A549 (cell line): ENCODE measurements around the gene SLC44A2. TPM values are rescaled to one million over a fixed set of nuclear protein-coding genes. Genes with fewer than 3 reads are reported as not detected.
A peak's percentile ranks its signal among the peaks of the same experiment; 100 is the strongest.
"Not testable (repeated sequence)": the region's sequence is repeated elsewhere in the genome, so short reads cannot be mapped to it uniquely, and the experiment has no call there.

Source experiments
- ATAC-seq, 2 experiments: fragments of 200-7000 bp in 1 of 2; fragments of >200 bp in 1 of 2; cut with Nextera tagmentation in 1 of 2; cut with Tn5 transposase in 1 of 2; 3 replicates each; pipeline versions ENCODE4 v1.8.0 to v1.9.1; 2018 to 2020; ENCODE audit warnings: mild to moderate bottlenecking in 1 of 2, moderate library complexity in 1 of 2
- CTCF ChIA-PET: fragments of 300-600 bp; sonication (Branson Sonifier 250); formaldehyde crosslinking; extraction: SDS; loops from one replicate; lab custom pipeline; 2021; ENCODE audit warnings: antibody characterized with exemption, inconsistent platforms; lab: Yijun Ruan, JAX
- POLR2A ChIA-PET: fragments of 350-600 bp; formaldehyde crosslinking; extraction: SDS; loops from one replicate; lab custom pipeline; 2021; ENCODE audit warnings: antibody characterized with exemption, inconsistent platforms; lab: Yijun Ruan, JAX
- DNase-seq, 2 experiments: peaks; one replicate each; pipeline versions ENCODE4 v3.0.0 to v3.0.0-alpha.2; 2011 to 2016; ENCODE audit warnings: low read depth in 1 of 2, low spot score in 1 of 2
- FAIRE-seq: peaks from 2 replicates; lab custom pipeline; 2011; peaks lifted over from hg19 to GRCh38; lab: Jason Lieb, UNC
- H3K27ac ChIP-seq, 2 experiments: fragments of >200 bp; sonication (Bioruptor Twin); formaldehyde crosslinking; 3 replicates each; pipeline ENCODE4 v1.5.1; 2016 to 2017
- H3K4me1 ChIP-seq: fragments of >200 bp; sonication (Bioruptor Twin); formaldehyde crosslinking; 3 replicates; pipeline ENCODE4 v1.6.1; 2016
- H3K4me2 ChIP-seq: fragments of >200 bp; sonication (Bioruptor Twin); formaldehyde crosslinking; 3 replicates; pipeline ENCODE4 v1.6.1; 2016
- H3K4me3 ChIP-seq: fragments of >200 bp; sonication (Bioruptor Twin); formaldehyde crosslinking; 3 replicates; pipeline ENCODE4 v1.5.1; 2016
- H3K9me3 ChIP-seq: fragments of >200 bp; sonication (Bioruptor Twin); formaldehyde crosslinking; 3 replicates; pipeline ENCODE4 v1.6.1; 2016
- CEBPB ChIP-seq, 2 experiments: fragments of >200 bp in 1 of 2; sonication (Bioruptor Twin) in 1 of 2; formaldehyde crosslinking in 1 of 2; IDR thresholded peaks; 2 replicates each; pipeline ENCODE4 v1.6.1; 2012 to 2016
- CHD2 ChIP-seq: fragments of 150-350 bp; IDR thresholded peaks from 2 replicates; pipeline ENCODE4 v1.6.1; 2014; ENCODE audit warnings: low read length; ENCODE audit not compliant: partially characterized antibody
- CTCF ChIP-seq: fragments of >200 bp; sonication (Bioruptor Twin); formaldehyde crosslinking; IDR thresholded peaks from 3 replicates; pipeline ENCODE4 v1.5.1; 2016
- HMGXB4 ChIP-seq: fragments of 250-450 bp; sonication (Bioruptor Pico); IDR thresholded peaks from 2 replicates; pipeline ENCODE4 v1.5.0; 2021; ENCODE audit warnings: mild to moderate bottlenecking, moderate library complexity, borderline replicate concordance
- HOXB13 ChIP-seq: fragments of 250-450 bp; sonication (Bioruptor Pico); IDR thresholded peaks from 2 replicates; pipeline ENCODE4 v1.5.0; 2020; ENCODE audit warnings: low read depth, mild to moderate bottlenecking, moderate library complexity
- MAFK ChIP-seq: fragments of 450-650 bp; IDR thresholded peaks from 2 replicates; pipeline ENCODE4 v1.6.1; 2014; ENCODE audit not compliant: partially characterized antibody
- MYC ChIP-seq: IDR thresholded peaks from 2 replicates; pipeline ENCODE4 v1.6.1; 2012; ENCODE audit warnings: mild to moderate bottlenecking, inconsistent platforms, low read length, improper control_type of control experiment, borderline replicate concordance
- NPAS2 ChIP-seq: fragments of 250-450 bp; sonication (Bioruptor Pico); IDR thresholded peaks from 2 replicates; pipeline ENCODE4 v1.8.0; 2022; ENCODE audit warnings: mild to moderate bottlenecking, moderate library complexity, borderline replicate concordance
- NR3C1 ChIP-seq: fragments of >200 bp; sonication (Bioruptor Twin); formaldehyde crosslinking; IDR thresholded peaks from 3 replicates; pipeline ENCODE4 v1.6.1; 2017
- POLR2AphosphoS2 ChIP-seq: conservative IDR thresholded peaks from 2 replicates; pipeline ENCODE4 v1.6.1; 2012; ENCODE audit warnings: low read length, improper control_type of control experiment, inconsistent platforms
- RAD21 ChIP-seq, 2 experiments: fragments of >200 bp in 1 of 2; sonication (Bioruptor Twin) in 1 of 2; formaldehyde crosslinking in 1 of 2; IDR thresholded peaks in 1 of 2; conservative IDR thresholded peaks in 1 of 2; 2 replicates in 1 of 2; 3 replicates in 1 of 2; pipeline ENCODE4 v1.6.1; 2012 to 2018; ENCODE audit warnings: inconsistent platforms in 1 of 2
- REST ChIP-seq: fragments of 200-600 bp; sonication (generic); IDR thresholded peaks from 2 replicates; pipeline ENCODE4 v1.6.1; 2016; ENCODE audit warnings: antibody characterized with exemption, mild to moderate bottlenecking, moderate library complexity
- TP53 ChIP-seq: fragments of 250-450 bp; sonication (Bioruptor Pico); IDR thresholded peaks from 2 replicates; pipeline ENCODE4 v1.5.0; 2021; ENCODE audit warnings: mild to moderate bottlenecking, moderate library complexity
- ZC3H11A ChIP-seq: fragments of 450-650 bp; IDR thresholded peaks from 2 replicates; pipeline ENCODE4 v1.6.1; 2014; ENCODE audit warnings: antibody characterized with exemption, mild to moderate bottlenecking
- WGBS: methylation state at CpG from one replicate; pipeline ENCODE4 v1.1.6; 2017; ENCODE audit errors: missing lambda C conversion rate; 5-methylcytosine and 5-hydroxymethylcytosine counted together
- polyA plus RNA-seq, 4 experiments: library from polyadenylated mRNA; depleted of rRNA in 3 of 4; stranded (reverse); fragments of >200 nt; fragmentation: RNase III in 1 of 4; extraction: RNeasy Plus Mini Kit Qiagen cat#74134 plus additional on column Dnase treatment in 1 of 4; gene quantifications; 2 replicates in 3 of 4; 3 replicates in 1 of 4; pipeline ENCODE4 v1.2.3, GENCODE V29; 2011 to 2017

The SLC44A2 gene
- polyA plus RNA-seq, 2 of the 4 experiments (the other 2 are of a cell fraction), result 8.3 TPM

- H3K9me3 ChIP-seq, result no peaks in the 10 kb centered on the region
- no peak overlapping the region for H3K27ac ChIP-seq
- ATAC-seq (peak in 1 of 2 experiments; percentile 34; a peak in 1 of 6 replicates), FAIRE-seq (no peak), DNase-seq (no peak)
- ChIA-PET POLR2A (interaction anchor here (0.6 kb wide), 1 partner anchor 69 kb away, joined by 5 read pairs; no protein-coding TSS in a partner anchor), CTCF (interaction anchor here (0.9 to 1.5 kb wide), 5 partner anchors 12 to 90 kb away, joined by 3 to 6 read pairs (median 4); no protein-coding TSS in a partner anchor)
- TF ChIP-seq TP53 (CRISPR knock-in tag) (no peak), NR3C1 (no peak), HMGXB4 (no peak)
- WGBS, result 87% methylated on average over 19 of the region's 24 CpGs
- no peak overlapping the region for H3K4me3 ChIP-seq
- H3K4me2 ChIP-seq, result no peak overlapping the region
- peaks cover 17% of the 10 kb centered on the region; the same call in 2 of the 3 replicates for H3K4me1 ChIP-seq
Observed at GRCh38 chr19:10670876-10671804, 45.8 kb downstream of the SLC44A2 start.

- 88% methylated on average over 3 of the region's 3 CpGs for WGBS
- not testable (repeated sequence) for H3K9me3 ChIP-seq, ATAC-seq, FAIRE-seq, H3K27ac ChIP-seq, H3K4me3 ChIP-seq, H3K4me2 ChIP-seq, DNase-seq
- CTCF ChIA-PET, result interaction anchor here (0.6 to 1.5 kb wide), 4 partner anchors 13 to 92 kb away, joined by 3 to 6 read pairs (median 4); no protein-coding TSS in a partner anchor
- POLR2A ChIA-PET, result interaction anchor here (0.6 kb wide), 1 partner anchor 70 kb away, joined by 5 read pairs; no protein-coding TSS in a partner anchor
- peaks cover 17% of the 10 kb centered on the region; the same call in 2 of the 3 replicates for H3K4me1 ChIP-seq
Observed at GRCh38 chr19:10671922-10672321, 46.6 kb downstream of the SLC44A2 start.

- 84% methylated on average over 8 of the region's 8 CpGs for WGBS
- H3K4me3 ChIP-seq, ATAC-seq, H3K9me3 ChIP-seq, POLR2A ChIA-PET, H3K4me2 ChIP-seq, DNase-seq, FAIRE-seq, H3K27ac ChIP-seq: not testable (repeated sequence)
- CTCF ChIA-PET, result interaction anchor here (1.0 to 1.6 kb wide), 2 partner anchors 17 to 94 kb away, joined by 3 to 5 read pairs; no protein-coding TSS in a partner anchor
- peaks cover 17% of the 10 kb centered on the region; the same call in 2 of the 3 replicates for H3K4me1 ChIP-seq
Observed at GRCh38 chr19:10675214-10675613, 49.9 kb downstream of the SLC44A2 start.

- Histone ChIP-seq H3K9me3 (no peaks in the 10 kb centered on the region), H3K4me3 (no peak overlapping the region), H3K4me1 (peaks cover 4% of the 10 kb centered on the region; the same call in 2 of the 3 replicates), H3K27ac (no peak overlapping the region), H3K4me2 (no peak overlapping the region)
- no peak for TF ChIP-seq RAD21 (conservative IDR thresholded peaks at IDR 0.05 in 1 of 2, IDR thresholded peaks at IDR 0.05 in 1 of 2)
- no peak for TF ChIP-seq CTCF
- TF ChIP-seq CHD2, result no peak
- TF ChIP-seq CEBPB (IDR thresholded peaks at IDR 0.05), result no peak
- TF ChIP-seq REST, result no peak
- TF ChIP-seq ZC3H11A, result no peak
- no peak for TF ChIP-seq POLR2AphosphoS2
- no peak for TF ChIP-seq HOXB13 (CRISPR knock-in tag)
- no peak for TF ChIP-seq NPAS2 (CRISPR knock-in tag)
- TF ChIP-seq MAFK, result no peak
- TF ChIP-seq MYC, result no peak
- ATAC-seq, result no peak
- no peak for FAIRE-seq
- ChIA-PET CTCF (interaction anchor here (0.8 to 1.0 kb wide), 2 partner anchors 13 to 97 kb away, joined by 3 read pairs; no protein-coding TSS in a partner anchor), POLR2A (no interaction called here)
- WGBS, result 94% methylated on average over 13 of the region's 13 CpGs
- no peak for DNase-seq
Observed at GRCh38 chr19:10677751-10678150, 52.4 kb downstream of the SLC44A2 start.
